Esophagus muscularis mucosa (tissue), 4 donors: ENCODE measurements around the gene VPS13C. TPM values are rescaled to one million over a fixed set of nuclear protein-coding genes. Genes with fewer than 3 reads are reported as not detected.

Source experiments
- DNase-seq: peaks from one replicate; pipeline ENCODE4 v3.0.0-alpha.2; 2017; ENCODE audit errors: extremely low spot score
- H3K27ac ChIP-seq, 4 donors: fragments of 200-600 bp; sonication (generic); replicated peaks in 1 of 4; 1 replicate in 3 of 4; 2 replicates in 1 of 4; pipeline ENCODE4 v1.5.1; 2016 to 2019; ENCODE audit warnings: mild to moderate bottlenecking in 1 of 4
- H3K27me3 ChIP-seq, 4 donors: fragments of 200-600 bp; sonication (generic); one replicate each; pipeline versions ENCODE4 v1.5.1 to v1.6.0; 2016 to 2019
- H3K36me3 ChIP-seq, 4 donors: fragments of 200-600 bp; sonication (generic); one replicate each; pipeline ENCODE4 v1.5.1; 2016 to 2019
- H3K4me1 ChIP-seq, 4 donors: fragments of 200-600 bp; sonication (generic); one replicate each; pipeline ENCODE4 v1.5.1; 2016 to 2019
- H3K4me3 ChIP-seq, 4 donors: fragments of 200-600 bp; sonication (generic); 1 replicate in 2 of 4; 2 replicates in 2 of 4; pipeline ENCODE4 v1.5.1; 2016 to 2019; ENCODE audit warnings: mild to moderate bottlenecking in 4 of 4, moderate library complexity in 1 of 4
- H3K9me3 ChIP-seq, 4 donors: fragments of 200-600 bp; sonication (generic); 1 replicate in 3 of 4; 2 replicates in 1 of 4; pipeline ENCODE4 v1.5.1; 2016 to 2019
- CTCF ChIP-seq, 3 experiments: fragments of 200-600 bp in 2 of 3; fragments of 450-650 bp in 1 of 3; sonication (generic) in 2 of 3; IDR thresholded peaks; one replicate each; pipeline ENCODE4 v1.5.1; 2017 to 2019; ENCODE audit warnings: antibody characterized with exemption in 3 of 3, mild to moderate bottlenecking in 2 of 3, moderate library complexity in 1 of 3
- EP300 ChIP-seq: sonication (generic); formaldehyde crosslinking; IDR thresholded peaks from one replicate; pipeline ENCODE4 v1.6.1; 2017; ENCODE audit warnings: antibody characterized with exemption
- POLR2A ChIP-seq: fragments of 450-650 bp; IDR thresholded peaks from one replicate; pipeline ENCODE4 v1.6.1; 2017; ENCODE audit warnings: antibody characterized with exemption, moderate library complexity, mild to moderate bottlenecking, low read depth
- POLR2AphosphoS5 ChIP-seq, 2 donors: sonication (generic); formaldehyde crosslinking; IDR thresholded peaks; one replicate each; pipeline ENCODE4 v1.6.1; 2017; ENCODE audit warnings: antibody characterized with exemption in 2 of 2
- WGBS: methylation state at CpG from one replicate; pipeline ENCODE4 v1.1.5; 2018; 5-methylcytosine and 5-hydroxymethylcytosine counted together
- intact Hi-C: fragments of 100-400 bp; cut with DNase I; formaldehyde crosslinking; loops from one replicate; pipeline ENCODE4 v1.15.1; 2023
- total RNA-seq, 4 donors: library from RNA; depleted of rRNA; stranded (reverse); fragments of >200 nt; gene quantifications; one replicate each; pipeline versions ENCODE4 v1.1.0 to v1.2.1, GENCODE V29; 2016

The VPS13C gene
- total RNA-seq, 4 donors from 2014 or later, result 58.5 to 86.0 (median 59.4) TPM

DNA sequence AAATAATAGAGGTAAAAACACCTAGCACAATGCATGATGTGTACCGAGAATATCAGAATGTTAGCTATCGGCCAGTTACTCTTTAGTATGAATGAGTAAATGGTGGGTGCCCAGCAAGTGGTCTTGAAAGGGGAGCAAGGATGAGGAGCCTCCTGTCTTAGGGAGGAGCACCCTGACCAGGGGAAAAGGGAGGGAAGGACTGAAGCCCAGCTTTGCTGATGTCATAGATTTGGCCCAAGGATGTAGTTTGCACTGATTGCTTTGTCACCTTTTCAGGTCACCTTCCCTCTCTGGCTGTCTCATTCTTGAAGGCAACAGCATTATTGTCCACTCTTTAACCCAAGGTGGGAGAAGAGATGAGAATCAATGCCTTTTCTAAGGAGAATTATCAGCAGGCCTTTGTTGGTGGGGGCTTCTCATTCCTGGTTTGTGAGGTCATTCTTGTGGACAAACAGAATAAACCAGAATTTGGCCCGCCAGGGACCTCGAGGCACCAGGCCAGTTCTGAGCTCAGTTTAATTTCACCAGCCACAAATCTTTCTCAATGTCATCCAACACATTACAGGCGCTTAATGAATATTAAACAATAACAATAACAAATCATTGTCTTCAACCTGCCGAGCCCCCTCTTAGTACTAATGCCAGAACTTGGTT, 231.3 kb downstream of the VPS13C start:
- 78% methylated on average over 6 of the region's 6 CpGs for WGBS
- intact Hi-C loops, result no loop called here
- Histone ChIP-seq H3K4me1 (peaks cover 0 to 3% (median 1%) of the 10 kb centered on the region in 4 donors), H3K4me3 (no peak overlapping the region), H3K9me3 (no peaks in the 10 kb centered on the region), H3K27me3 (no peaks in the 10 kb centered on the region), H3K27ac (no peak overlapping the region), H3K36me3 (no peaks in the 10 kb centered on the region)
- DNase-seq, result peak; percentile 86
- no peak for TF ChIP-seq EP300
- TF ChIP-seq CTCF (IDR thresholded peaks at IDR 0.05), result no peak
- no peak for TF ChIP-seq POLR2AphosphoS5 (IDR thresholded peaks at IDR 0.05)

GRCh38 chr15:61828008-61828407, 232.2 kb downstream of the VPS13C start:
- H3K27me3 ChIP-seq, result no peaks in the 10 kb centered on the region
- H3K9me3 ChIP-seq, result no peaks in the 10 kb centered on the region
- H3K4me3 ChIP-seq, result no peak overlapping the region
- intact Hi-C loops, result no loop called here
- H3K36me3 ChIP-seq, result no peaks in the 10 kb centered on the region
- no peak for TF ChIP-seq POLR2AphosphoS5 (IDR thresholded peaks at IDR 0.05)
- no peak for TF ChIP-seq EP300
- TF ChIP-seq POLR2A, result no peak
- no peak for TF ChIP-seq CTCF (IDR thresholded peaks at IDR 0.05)
- peak; percentile 87 for DNase-seq
- H3K27ac ChIP-seq, result no peak overlapping the region
- H3K4me1 ChIP-seq, result no peaks in the 10 kb centered on the region
- WGBS, result 87% methylated on average over 13 of the region's 13 CpGs

DNA sequence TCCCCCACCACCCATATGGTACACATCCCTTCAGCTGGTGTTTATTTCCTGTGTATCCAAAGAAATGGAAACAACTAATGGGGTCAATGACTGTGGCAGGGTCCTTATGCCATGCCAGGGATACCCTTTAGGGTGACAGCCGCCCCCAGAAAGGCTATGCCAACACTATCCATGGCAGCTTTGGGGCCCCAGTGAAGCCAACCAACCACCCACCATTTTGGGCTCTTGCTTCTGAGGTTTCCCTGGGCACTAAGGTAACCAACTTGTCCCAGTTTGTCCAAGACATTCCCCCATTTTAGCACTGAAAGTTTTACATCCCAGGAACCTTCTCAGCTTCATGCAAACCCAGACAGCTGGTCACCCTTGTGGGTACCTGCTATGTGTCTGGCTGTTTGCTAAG, 233.1 kb downstream of the VPS13C start:
- TF ChIP-seq CTCF (IDR thresholded peaks at IDR 0.05) (no peak), POLR2AphosphoS5 (IDR thresholded peaks at IDR 0.05) (no peak), POLR2A (no peak), EP300 (no peak)
- intact Hi-C loops, result no loop called here
- Histone ChIP-seq H3K4me1 (no peaks in the 10 kb centered on the region), H3K27ac (no peak overlapping the region), H3K27me3 (no peaks in the 10 kb centered on the region), H3K36me3 (no peaks in the 10 kb centered on the region), H3K4me3 (no peak overlapping the region), H3K9me3 (no peaks in the 10 kb centered on the region)
- peak; percentile 92 for DNase-seq
- no CpG with 5 or more reads among the region's 1 CpG for WGBS

GRCh38 chr15:61824291-61824690, 236.0 kb downstream of the VPS13C start:
- no peak overlapping the region for H3K4me3 ChIP-seq
- no peak overlapping the region for H3K27ac ChIP-seq
- no peaks in the 10 kb centered on the region for H3K4me1 ChIP-seq
- intact Hi-C loops, result no loop called here
- no peaks in the 10 kb centered on the region for H3K9me3 ChIP-seq
- TF ChIP-seq CTCF (IDR thresholded peaks at IDR 0.05) (no peak), POLR2A (no peak), POLR2AphosphoS5 (IDR thresholded peaks at IDR 0.05) (no peak), EP300 (no peak)
- H3K27me3 ChIP-seq, result peaks cover 0 to 5% (median 0%) of the 10 kb centered on the region in 4 donors
- H3K36me3 ChIP-seq, result no peaks in the 10 kb centered on the region
- WGBS, result 0% methylated on average over 1 of the region's 1 CpG
- peak; percentile 53 for DNase-seq

DNA sequence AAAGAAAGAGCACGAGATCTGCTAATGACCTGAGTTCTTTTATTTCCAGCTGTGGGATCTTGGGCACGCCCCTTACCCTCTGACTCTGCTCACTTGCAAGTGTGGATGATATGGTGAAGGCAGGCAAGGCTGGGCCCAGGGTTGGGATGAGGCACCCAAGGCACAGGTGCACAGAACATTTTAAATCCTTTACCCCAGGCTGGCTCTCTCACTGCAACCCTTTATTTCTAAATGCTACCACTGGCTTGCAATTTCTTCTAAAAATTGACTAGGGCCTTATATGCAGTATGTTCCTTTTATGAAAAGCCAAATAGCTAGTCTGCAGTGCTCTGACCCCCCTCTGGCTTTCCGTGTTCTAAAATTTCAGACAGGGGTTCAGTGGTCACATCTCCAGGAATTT, 237.7 kb downstream of the VPS13C start:
- intact Hi-C loops, result no loop called here
- Histone ChIP-seq H3K27me3 (peaks cover 0 to 7% (median 0%) of the 10 kb centered on the region in 4 donors), H3K4me1 (no peaks in the 10 kb centered on the region), H3K36me3 (no peaks in the 10 kb centered on the region), H3K27ac (no peak overlapping the region), H3K4me3 (no peak overlapping the region), H3K9me3 (no peaks in the 10 kb centered on the region)
- TF ChIP-seq POLR2A (no peak), POLR2AphosphoS5 (IDR thresholded peaks at IDR 0.05) (no peak), CTCF (IDR thresholded peaks at IDR 0.05) (no peak), EP300 (no peak)
- peak; percentile 77 for DNase-seq
- WGBS, result 93% methylated on average over 3 of the region's 3 CpGs
